ENCODE measurements around the gene RHOT1. TPM values are rescaled to one million over a fixed set of nuclear protein-coding genes. Genes with fewer than 3 reads are reported as not detected.
"Not testable (repeated sequence)": the region's sequence is repeated elsewhere in the genome, so short reads cannot be mapped to it uniquely, and the experiment has no call there.

Gene RHOT1
- total RNA-seq, 1 donor from 2014 or later = 36.1 TPM

GRCh38 chr17:32124985-32125847 is 17.1 kb upstream of the RHOT1 start:
- H3K4me1 Mint-ChIP-seq (ENCODE audit: low read depth, unreplicated experiment) = peaks cover 6% of the 10 kb centered on the region
- peaks cover 3% of the 10 kb centered on the region for H3K9me3 Mint-ChIP-seq (ENCODE audit: unreplicated experiment)
- H3K27ac Mint-ChIP-seq (ENCODE audit: unreplicated experiment) = no peak overlapping the region
- DNase-seq = no peak
- no peak overlapping the region for H3K4me3 Mint-ChIP-seq (ENCODE audit: unreplicated experiment)
- no peaks in the 10 kb centered on the region for H3K36me3 Mint-ChIP-seq (ENCODE audit: unreplicated experiment)
- peaks cover 2% of the 10 kb centered on the region for H3K27me3 Mint-ChIP-seq (ENCODE audit: unreplicated experiment)
- no peak for TF ChIP-seq CTCF (IDR thresholded peaks at IDR 0.05; ENCODE audit: partially characterized antibody, unreplicated experiment)

- peaks cover 6% of the 10 kb centered on the region for H3K4me1 Mint-ChIP-seq (ENCODE audit: low read depth, unreplicated experiment)
- H3K36me3 Mint-ChIP-seq (ENCODE audit: unreplicated experiment) = peaks cover 5% of the 10 kb centered on the region
- H3K27me3 Mint-ChIP-seq (ENCODE audit: unreplicated experiment) = no peaks in the 10 kb centered on the region
- no peak for TF ChIP-seq CTCF (IDR thresholded peaks at IDR 0.05; ENCODE audit: partially characterized antibody, unreplicated experiment)
- DNase-seq = no peak
- H3K9me3 Mint-ChIP-seq (ENCODE audit: unreplicated experiment) = peaks cover 3% of the 10 kb centered on the region
- H3K4me3 Mint-ChIP-seq (ENCODE audit: unreplicated experiment) = no peak overlapping the region
- H3K27ac Mint-ChIP-seq (ENCODE audit: unreplicated experiment) = no peak overlapping the region
Observed at GRCh38 chr17:32125848-32126153, 16.5 kb upstream of the RHOT1 start.

- Mint-ChIP-seq H3K36me3 (ENCODE audit: unreplicated experiment) (peaks cover 6% of the 10 kb centered on the region), H3K4me1 (ENCODE audit: low read depth, unreplicated experiment) (peaks cover 6% of the 10 kb centered on the region), H3K27me3 (ENCODE audit: unreplicated experiment) (no peaks in the 10 kb centered on the region), H3K4me3 (ENCODE audit: unreplicated experiment) (peak overlapping the region; percentile 88), H3K27ac (ENCODE audit: unreplicated experiment) (no peak overlapping the region), H3K9me3 (ENCODE audit: unreplicated experiment) (peaks cover 3% of the 10 kb centered on the region)
- no peak for TF ChIP-seq CTCF (IDR thresholded peaks at IDR 0.05; ENCODE audit: partially characterized antibody, unreplicated experiment)
- DNase-seq = no peak
Observed at GRCh38 chr17:32126325-32126724, 16.0 kb upstream of the RHOT1 start.

- Mint-ChIP-seq H3K36me3 (ENCODE audit: unreplicated experiment) (peaks cover 6% of the 10 kb centered on the region), H3K9me3 (ENCODE audit: unreplicated experiment) (peaks cover 3% of the 10 kb centered on the region), H3K27me3 (ENCODE audit: unreplicated experiment) (no peaks in the 10 kb centered on the region), H3K4me3 (ENCODE audit: unreplicated experiment) (peak overlapping the region; percentile 88), H3K27ac (ENCODE audit: unreplicated experiment) (no peak overlapping the region), H3K4me1 (ENCODE audit: low read depth, unreplicated experiment) (peaks cover 6% of the 10 kb centered on the region)
- no peak for DNase-seq
- TF ChIP-seq CTCF (IDR thresholded peaks at IDR 0.05; ENCODE audit: partially characterized antibody, unreplicated experiment) = no peak
Observed at GRCh38 chr17:32126746-32127145, 15.6 kb upstream of the RHOT1 start.

GRCh38 chr17:32127158-32127897 is 15.0 kb upstream of the RHOT1 start:
- peak; percentile 72 for DNase-seq
- H3K27ac Mint-ChIP-seq (ENCODE audit: unreplicated experiment) = peak overlapping the region; percentile 92
- peaks cover 6% of the 10 kb centered on the region for H3K4me1 Mint-ChIP-seq (ENCODE audit: low read depth, unreplicated experiment)
- peaks cover 3% of the 10 kb centered on the region for H3K9me3 Mint-ChIP-seq (ENCODE audit: unreplicated experiment)
- peak overlapping the region; percentile 88 for H3K4me3 Mint-ChIP-seq (ENCODE audit: unreplicated experiment)
- no peak for TF ChIP-seq CTCF (IDR thresholded peaks at IDR 0.05; ENCODE audit: partially characterized antibody, unreplicated experiment)
- H3K36me3 Mint-ChIP-seq (ENCODE audit: unreplicated experiment) = peaks cover 6% of the 10 kb centered on the region
- no peaks in the 10 kb centered on the region for H3K27me3 Mint-ChIP-seq (ENCODE audit: unreplicated experiment)

GRCh38 chr17:32128470-32128869 is 13.8 kb upstream of the RHOT1 start:
- H3K36me3 Mint-ChIP-seq (ENCODE audit: unreplicated experiment); H3K9me3 Mint-ChIP-seq (ENCODE audit: unreplicated experiment); H3K27ac Mint-ChIP-seq (ENCODE audit: unreplicated experiment); DNase-seq; H3K4me1 Mint-ChIP-seq (ENCODE audit: low read depth, unreplicated experiment); H3K27me3 Mint-ChIP-seq (ENCODE audit: unreplicated experiment): not testable (repeated sequence)
- H3K4me3 Mint-ChIP-seq (ENCODE audit: unreplicated experiment) = peak overlapping the region; percentile 38

Measured in glutamatergic neuron (in vitro differentiated cells).